HCT116 (cell line): ENCODE measurements around the gene MRPS2.
"Not testable (repeated sequence)": the region's sequence is repeated elsewhere in the genome, so short reads cannot be mapped to it uniquely, and the experiment has no call there.

Experiments used
- CTCF ChIP-seq, 3 experiments: fragments of 200-600 bp in 1 of 3; sonication (generic) in 1 of 3; IDR thresholded peaks in 2 of 3; conservative IDR thresholded peaks in 1 of 3; 2 replicates each; pipeline ENCODE4 v1.5.1; 2012 to 2017; ENCODE audit warnings: low read depth in 2 of 3, low read length in 2 of 3, antibody characterized with exemption in 1 of 3, borderline replicate concordance in 1 of 3, control low read depth in 1 of 3, mild to moderate bottlenecking in 1 of 3, mixed read lengths in 1 of 3, mixed run types in 1 of 3, moderate library complexity in 1 of 3; ENCODE audit not compliant: insufficient read depth in 1 of 3
- EGR1 ChIP-seq: IDR thresholded peaks from 2 replicates; pipeline ENCODE4 v1.6.1; 2012; ENCODE audit warnings: low read depth
- EZH2 ChIP-seq: fragments of 200-600 bp; sonication (generic); IDR thresholded peaks from 2 replicates; pipeline ENCODE4 v1.6.1; 2017; ENCODE audit warnings: antibody characterized with exemption, mixed run types
- EZH2phosphoT487 ChIP-seq: fragments of 200-600 bp; IDR thresholded peaks from 2 replicates; pipeline ENCODE4 v1.6.1; 2018; ENCODE audit warnings: antibody characterized with exemption, borderline replicate concordance
- MAX ChIP-seq: IDR thresholded peaks from 2 replicates; pipeline ENCODE4 v1.6.1; 2012
- POLR2A ChIP-seq: IDR thresholded peaks from 2 replicates; pipeline ENCODE4 v1.7.0; 2011; ENCODE audit warnings: borderline replicate concordance; ENCODE audit not compliant: insufficient read depth, insufficient read length; ENCODE audit errors: extremely low read depth
- POLR2AphosphoS5 ChIP-seq: IDR thresholded peaks from 2 replicates; pipeline ENCODE4 v1.6.1; 2011; ENCODE audit warnings: mild to moderate bottlenecking, low read depth, low read length, moderate library complexity
- RAD21 ChIP-seq: IDR thresholded peaks from 2 replicates; pipeline ENCODE4 v1.6.1; 2012; ENCODE audit warnings: low read depth, mild to moderate bottlenecking
- REST ChIP-seq: IDR thresholded peaks from 2 replicates; pipeline ENCODE4 v1.6.1; 2012; ENCODE audit warnings: low read depth
- SIN3A ChIP-seq: IDR thresholded peaks from 2 replicates; pipeline ENCODE4 v1.6.1; 2012; ENCODE audit warnings: low read depth
- YY1 ChIP-seq: IDR thresholded peaks from 2 replicates; pipeline ENCODE4 v1.6.1; 2011; ENCODE audit warnings: low read length, low read depth, moderate library complexity, mild to moderate bottlenecking; ENCODE audit not compliant: insufficient replicate concordance; ENCODE audit errors: extremely low read depth
- ZFX ChIP-seq: fragments of 450-650 bp; IDR thresholded peaks from 2 replicates; pipeline ENCODE4 v1.6.1; 2017
- ZNF274 ChIP-seq: fragments of 200-500 bp; sonication (Bioruptor generic); IDR thresholded peaks from 2 replicates; pipeline ENCODE4 v1.6.1; 2014; ENCODE audit warnings: mild to moderate bottlenecking, low read depth, low read length, inconsistent platforms
- TF ChIP-seq, protein P1 (sequence below): IDR thresholded peaks from 2 replicates; pipeline ENCODE4 v1.6.1; 2011; ENCODE audit warnings: mild to moderate bottlenecking, low read length, moderate library complexity; ENCODE audit not compliant: insufficient replicate concordance; ENCODE audit errors: extremely low read depth

DNA sequence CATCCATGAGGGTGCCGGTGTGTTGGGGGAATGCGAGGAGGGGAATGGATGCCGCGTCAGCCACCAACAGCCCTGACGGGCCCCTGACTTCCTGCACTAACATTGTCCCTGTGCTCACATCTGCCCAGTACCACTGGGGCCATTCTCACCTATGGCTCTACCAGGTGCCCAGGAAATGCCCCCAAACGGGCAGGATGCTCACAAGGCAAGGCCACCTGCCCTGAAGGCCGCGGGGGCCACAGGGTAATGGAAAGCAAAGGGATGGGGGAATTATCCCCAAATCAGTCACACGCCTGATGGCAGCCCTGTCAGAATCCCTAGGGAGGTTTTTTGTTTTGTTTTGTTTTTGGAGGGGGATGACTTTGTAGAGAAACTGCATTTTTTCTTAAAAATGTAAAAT lies 13.4 kb downstream of the MRPS2 start:
- not testable (repeated sequence) for TF ChIP-seq POLR2A; POLR2AphosphoS5; EZH2; SIN3A; MAX; EZH2phosphoT487; CTCF (IDR thresholded peaks at IDR 0.05 in 2 of 3, conservative IDR thresholded peaks at IDR 0.05 in 1 of 3; ENCODE audit: borderline replicate concordance in 1 of 3, insufficient read depth in 1 of 3, low read depth in 2 of 3, low read length in 2 of 3); ZFX; EGR1; YY1; REST; ZNF274; RAD21
- TF ChIP-seq, protein P1, sequence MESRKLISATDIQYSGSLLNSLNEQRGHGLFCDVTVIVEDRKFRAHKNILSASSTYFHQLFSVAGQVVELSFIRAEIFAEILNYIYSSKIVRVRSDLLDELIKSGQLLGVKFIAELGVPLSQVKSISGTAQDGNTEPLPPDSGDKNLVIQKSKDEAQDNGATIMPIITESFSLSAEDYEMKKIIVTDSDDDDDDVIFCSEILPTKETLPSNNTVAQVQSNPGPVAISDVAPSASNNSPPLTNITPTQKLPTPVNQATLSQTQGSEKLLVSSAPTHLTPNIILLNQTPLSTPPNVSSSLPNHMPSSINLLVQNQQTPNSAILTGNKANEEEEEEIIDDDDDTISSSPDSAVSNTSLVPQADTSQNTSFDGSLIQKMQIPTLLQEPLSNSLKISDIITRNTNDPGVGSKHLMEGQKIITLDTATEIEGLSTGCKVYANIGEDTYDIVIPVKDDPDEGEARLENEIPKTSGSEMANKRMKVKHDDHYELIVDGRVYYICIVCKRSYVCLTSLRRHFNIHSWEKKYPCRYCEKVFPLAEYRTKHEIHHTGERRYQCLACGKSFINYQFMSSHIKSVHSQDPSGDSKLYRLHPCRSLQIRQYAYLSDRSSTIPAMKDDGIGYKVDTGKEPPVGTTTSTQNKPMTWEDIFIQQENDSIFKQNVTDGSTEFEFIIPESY, result not testable (repeated sequence)
